ENCODE measurements around the gene PPARG. TPM values are rescaled to one million over a fixed set of nuclear protein-coding genes. Genes with fewer than 3 reads are reported as not detected.

PPARG gene
- 16.2 and 18.6 TPM in 2 replicates for total RNA-seq

DNA sequence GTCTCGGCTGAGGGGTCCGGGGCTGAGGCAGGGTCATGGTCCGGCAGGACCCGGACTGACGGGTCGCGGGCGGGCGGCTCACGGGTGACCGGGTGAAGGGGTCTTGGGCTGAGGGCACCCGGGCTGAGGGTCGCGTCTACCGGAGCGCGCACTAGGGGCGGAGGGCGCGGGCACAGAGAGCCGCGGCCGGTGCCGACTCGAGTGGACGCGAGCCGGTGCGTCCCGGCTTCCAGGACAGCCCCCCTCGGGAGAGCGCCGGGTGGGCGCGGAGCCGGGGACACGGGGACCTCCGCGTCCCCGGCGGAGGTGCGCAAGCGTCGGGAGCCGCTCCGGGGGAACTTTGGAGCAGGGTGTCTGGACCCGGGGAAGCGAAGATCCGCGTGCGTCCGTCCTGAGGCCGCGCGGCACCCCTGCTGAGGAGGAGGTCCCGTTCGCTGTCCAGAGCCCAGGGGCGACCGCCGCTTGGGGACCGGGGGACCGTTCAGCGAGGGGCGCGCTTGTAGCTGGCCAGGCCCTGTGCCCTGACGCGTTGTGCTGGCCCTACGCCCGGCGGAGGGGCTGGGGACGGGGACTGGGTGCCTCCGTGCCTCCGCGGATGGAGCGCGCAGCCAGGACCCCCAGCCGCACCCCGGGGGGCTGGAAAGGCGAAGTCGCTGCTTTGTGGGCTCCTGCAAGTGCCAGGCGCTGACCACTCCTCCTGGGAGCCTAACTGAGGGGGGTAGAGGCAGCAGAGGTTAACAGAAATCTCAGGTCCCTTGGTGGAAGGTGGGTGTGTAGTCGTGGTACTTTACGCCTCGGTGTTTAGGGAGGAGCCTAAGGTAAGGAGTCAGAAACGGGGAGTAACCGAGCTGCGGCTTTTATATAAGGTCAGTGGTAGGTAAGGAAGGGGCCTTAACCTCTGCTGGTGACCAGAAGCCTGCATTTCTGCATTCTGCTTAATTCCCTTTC lies at the start of gene PPARG:
PPARG (plus strand) TSS at position 889 of the 948 bp plus-strand sequence. CDS start 90,642 bp downstream, outside the sequence.

Other genes starting within 250 kb of the PPARG start
- gene TIMP4, start 130.2 kb upstream of the PPARG start, total RNA-seq, result 5.1 and 6.8 TPM in 2 replicates
- gene TSEN2, start 195.4 kb downstream of the PPARG start, total RNA-seq, result 10.8 and 13.1 TPM in 2 replicates

All from smooth muscle cell of bladder (primary cell).